Posterior cingulate gyrus (tissue), 11 donors: Measurements from ENCODE around the gene SHISA9.

Experiments used
- DNase-seq, 10 donors: peaks; one replicate each; pipeline versions ENCODE4 v3.0.0 to v3.0.0-alpha.2; 2020 to 2021; ENCODE audit warnings: mixed read lengths in 3 of 10
- intact Hi-C: fragments of 100-400 bp; cut with DNase I; formaldehyde crosslinking; loops from one replicate; pipeline ENCODE4 v1.15.1; 2023

The SHISA9 gene

DNA sequence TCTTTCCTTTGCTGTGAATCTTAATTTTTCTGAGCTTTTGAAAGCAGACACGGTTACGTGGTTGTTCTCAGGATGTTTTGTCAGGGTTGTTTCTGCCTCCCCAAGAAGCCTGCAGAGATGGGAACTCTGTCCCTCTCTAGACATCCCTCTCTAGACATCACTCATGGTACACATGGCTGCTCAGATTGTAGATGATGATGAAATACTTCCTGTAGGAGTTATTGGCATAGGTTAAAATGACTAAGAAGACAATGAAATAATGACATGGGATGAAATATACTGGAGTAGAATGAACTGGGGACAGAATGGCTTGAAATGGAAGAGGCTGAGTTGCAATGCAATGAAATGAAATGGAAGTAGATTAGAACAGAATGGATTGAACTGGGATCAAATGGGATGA, 253.4 kb downstream of the SHISA9 start:
- no peak for DNase-seq
- intact Hi-C loops: no loop called here

DNA sequence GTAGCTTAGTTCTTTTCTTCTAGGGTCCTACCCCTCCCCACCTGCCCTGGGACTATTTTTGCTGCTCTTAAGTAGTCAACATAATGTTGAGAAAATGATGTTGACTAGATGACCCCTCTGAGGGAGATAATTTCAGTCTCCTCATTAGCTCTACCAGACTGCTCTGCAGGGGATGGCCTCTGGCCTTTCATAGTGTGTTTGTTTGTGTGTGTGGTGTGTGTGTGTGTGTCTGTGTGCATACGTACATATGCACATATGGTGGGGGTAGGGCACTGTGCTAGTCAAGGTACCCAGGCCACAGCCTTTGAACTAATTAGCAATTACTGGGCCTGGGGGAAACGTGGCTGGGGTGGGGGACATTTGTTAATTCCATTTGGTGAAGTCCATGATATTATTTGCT, 254.0 kb downstream of the SHISA9 start:
- DNase-seq: no peak

DNA sequence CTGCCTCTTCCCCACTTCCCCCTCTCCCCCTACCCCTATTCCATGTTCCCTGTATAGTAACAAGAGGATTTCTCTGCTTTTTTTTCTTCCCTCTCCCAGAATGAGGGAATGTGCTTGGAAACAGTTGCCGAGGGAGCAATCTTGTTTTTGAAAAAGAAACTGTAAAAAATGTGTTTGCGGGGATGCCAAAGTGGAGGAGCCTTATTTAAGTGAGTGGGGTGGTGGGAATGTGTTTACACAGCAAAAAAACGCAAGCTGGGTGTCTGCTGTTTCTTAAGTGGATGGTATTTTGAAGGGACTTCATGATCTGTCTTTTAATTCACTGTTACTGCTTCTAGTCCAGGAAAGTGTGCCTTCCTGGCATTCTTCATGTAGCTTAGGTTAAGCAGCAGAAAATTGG, 254.4 kb downstream of the SHISA9 start:
- no peak for DNase-seq
- intact Hi-C loops: no loop called here

More for the DNA sequence above, 254.0 kb downstream of the SHISA9 start:
- intact Hi-C loops: no loop called here

DNA sequence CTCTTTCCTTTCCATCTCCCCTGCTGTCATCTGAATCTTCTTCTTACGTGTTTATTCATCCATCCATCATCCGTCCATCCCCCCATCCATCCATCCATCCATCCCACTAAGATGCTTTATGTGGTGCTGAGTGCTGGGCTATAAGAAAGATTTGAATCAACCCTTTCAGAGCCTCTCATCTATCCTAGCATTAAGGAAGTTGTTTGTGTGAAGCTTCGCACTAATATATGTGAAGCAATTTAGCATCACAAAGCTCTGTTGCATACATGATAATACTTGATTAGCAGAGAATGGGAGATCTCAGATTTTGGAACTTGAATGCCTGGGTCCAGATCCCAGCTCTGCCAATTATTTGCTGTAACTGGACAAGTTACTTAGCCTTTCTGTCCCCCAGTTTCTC, 255.7 kb downstream of the SHISA9 start:
- intact Hi-C loops: no loop called here

DNA sequence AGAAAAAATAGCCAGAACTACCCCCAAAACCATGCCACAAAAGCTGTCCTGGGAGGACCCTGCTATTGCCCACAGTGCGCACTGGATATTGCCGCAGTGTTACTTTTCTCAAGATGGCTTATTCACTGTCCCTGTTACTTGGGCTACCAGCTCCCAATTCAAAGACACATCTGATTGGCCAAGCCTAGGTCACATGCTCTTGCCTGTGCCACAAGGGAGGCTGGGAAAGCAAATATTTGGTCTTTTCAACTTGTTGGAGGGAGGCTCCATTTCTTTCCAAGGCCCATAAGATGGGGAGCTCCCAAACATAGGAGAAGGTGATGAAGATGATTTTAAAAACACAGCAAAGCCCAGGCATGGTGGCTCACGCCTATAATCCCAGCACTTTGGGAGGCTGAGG, 257.0 kb downstream of the SHISA9 start:
- intact Hi-C loops: no loop called here

More for the DNA sequence above, 255.7 kb downstream of the SHISA9 start:
- no peak for DNase-seq

DNA sequence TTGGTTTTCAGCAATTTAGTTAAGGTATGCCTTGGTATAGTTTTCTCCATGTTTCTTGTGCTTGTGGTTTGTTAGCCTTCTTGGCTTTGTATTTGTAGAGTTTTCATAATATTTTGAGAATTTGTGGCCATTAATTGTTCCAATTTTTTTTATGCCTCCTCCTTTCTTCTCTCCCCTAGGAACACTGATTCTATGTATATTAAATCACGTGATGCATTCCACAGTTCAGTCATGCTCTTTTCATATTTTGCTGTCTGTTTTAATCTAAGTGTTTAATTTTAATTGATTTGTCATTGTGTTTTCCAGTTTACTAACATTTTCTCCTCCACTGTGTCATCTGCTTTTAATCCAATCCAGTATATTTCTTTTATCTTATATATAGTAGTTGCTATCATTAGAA, 263.6 kb downstream of the SHISA9 start:
- DNase-seq: no peak
- intact Hi-C loops: no loop called here

More for the DNA sequence above, 257.0 kb downstream of the SHISA9 start:
- DNase-seq: no peak

DNA sequence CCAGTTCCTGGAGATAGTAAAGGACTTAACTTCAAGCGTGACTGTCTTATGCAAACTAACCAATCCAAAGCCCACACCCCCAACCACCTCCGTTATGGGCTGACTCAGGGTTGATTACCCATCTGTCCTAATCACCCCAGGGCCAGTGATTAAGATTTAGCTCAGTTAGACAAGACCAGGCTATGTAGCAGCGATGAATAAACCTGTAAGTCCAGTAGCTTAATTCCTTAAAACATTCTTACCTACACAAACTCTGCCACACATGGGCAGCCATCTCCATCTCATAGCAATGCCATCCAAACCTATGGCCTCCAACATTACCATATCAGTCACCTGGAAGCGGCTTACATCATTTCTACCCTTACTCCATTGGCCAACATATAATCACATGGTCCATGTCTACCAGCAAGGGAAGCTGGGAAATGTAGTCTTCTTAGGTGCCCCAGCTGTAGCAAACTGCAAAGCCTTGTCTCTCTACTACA, 266.7 kb downstream of the SHISA9 start:
- intact Hi-C loops: no loop called here
- no peak for DNase-seq

DNA sequence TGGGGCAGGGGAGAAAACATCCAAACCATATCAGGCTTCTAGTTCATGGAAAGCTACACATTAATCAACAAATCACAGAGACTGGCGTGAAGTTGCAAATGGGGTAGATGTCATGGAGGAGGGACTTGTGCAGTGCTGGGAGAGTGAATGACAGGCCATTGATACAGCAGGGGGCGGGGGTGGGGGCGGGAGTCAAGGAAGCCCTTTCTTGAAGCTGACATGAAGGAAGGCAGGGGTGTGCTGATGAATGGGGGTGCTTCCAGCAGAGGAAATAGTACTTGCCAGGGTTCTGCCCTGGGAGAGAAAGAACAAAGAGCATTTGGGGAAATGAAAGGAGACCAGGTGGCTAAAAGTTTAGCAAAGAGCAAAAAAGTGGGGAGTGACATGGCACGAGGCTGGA, 269.9 kb downstream of the SHISA9 start:
- no peak for DNase-seq
- intact Hi-C loops: no loop called here

DNA sequence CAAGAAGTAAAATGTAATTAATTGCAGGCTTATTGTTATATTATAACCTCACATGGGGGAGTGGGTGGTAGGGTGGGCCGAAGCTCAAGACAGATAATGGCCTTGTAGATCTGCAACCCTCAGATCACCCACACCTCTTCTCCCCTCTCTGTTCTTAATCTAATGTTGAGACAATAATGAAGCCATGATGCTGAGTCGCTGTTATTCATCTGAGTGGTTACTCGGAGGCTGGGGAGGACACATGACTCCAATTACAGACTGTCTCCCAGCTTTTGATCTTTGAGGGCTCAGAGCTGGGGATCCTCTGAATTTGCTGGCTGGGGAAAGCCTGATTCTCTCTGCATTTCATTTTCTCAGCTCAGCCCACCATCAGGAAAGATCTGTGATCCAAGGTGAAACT, 275.3 kb downstream of the SHISA9 start:
- intact Hi-C loops: no loop called here
- DNase-seq: no peak

DNA sequence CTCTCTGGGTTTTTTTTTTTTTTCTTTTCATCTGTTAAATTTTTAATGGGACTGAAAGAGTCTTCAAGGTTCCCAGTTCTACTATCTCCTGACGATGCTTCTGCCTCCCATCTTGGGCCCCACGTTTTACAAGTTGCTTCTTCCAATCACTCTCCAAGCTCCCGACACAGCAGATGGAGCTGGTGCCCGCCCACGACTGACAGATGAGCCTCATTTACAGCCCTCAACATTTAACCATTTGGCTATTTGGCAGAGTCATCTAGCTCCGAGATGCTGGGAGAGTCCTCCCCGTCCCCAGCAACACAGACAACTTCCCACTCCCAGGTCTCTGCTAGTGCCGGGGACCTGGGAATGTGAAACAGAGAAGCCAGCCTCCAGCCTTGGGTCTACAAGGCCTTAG, 276.9 kb downstream of the SHISA9 start:
- intact Hi-C loops: no loop called here
- DNase-seq: peak in 8 of 10 donors; percentile 48 to 94 (median 68)

DNA sequence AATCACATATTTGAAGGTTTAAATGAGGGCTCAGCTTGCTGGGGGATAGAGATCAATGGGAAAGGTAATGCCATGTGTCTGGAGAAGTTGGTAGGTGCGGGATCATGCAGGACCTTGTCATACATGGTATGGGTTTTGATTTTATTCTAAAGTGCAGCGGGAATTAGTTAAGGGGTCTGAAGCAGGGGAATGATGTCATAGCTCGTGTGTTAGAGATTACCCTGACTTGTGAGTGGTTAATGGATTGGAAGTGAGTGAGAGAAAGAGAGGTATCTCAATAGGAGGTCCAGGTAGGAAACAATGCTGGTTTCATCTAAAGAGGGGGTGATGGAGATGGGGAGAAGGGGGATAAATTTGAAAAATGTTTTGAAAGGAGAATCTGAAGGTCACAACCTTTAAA, 280.0 kb downstream of the SHISA9 start:
- intact Hi-C loops: no loop called here
- DNase-seq: no peak

DNA sequence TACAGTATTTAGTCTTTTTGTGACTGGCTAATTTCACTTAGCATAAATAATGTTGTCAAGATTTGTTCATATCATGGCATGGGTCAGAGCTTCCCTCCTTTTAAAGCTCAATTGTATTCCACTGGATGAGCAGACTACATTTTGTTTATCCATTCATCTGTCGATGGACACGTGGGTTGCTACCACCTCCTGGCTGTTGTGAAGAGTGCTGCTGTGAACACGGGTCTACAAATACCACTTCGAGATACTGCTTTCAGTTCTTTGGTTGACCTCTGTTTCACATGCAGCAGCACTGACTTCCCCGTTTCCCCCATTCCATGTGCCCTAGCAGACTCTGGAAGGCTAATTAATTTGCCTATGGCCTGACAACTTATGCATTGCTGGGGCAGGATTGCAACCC, 285.4 kb downstream of the SHISA9 start:
- DNase-seq: no peak

DNA sequence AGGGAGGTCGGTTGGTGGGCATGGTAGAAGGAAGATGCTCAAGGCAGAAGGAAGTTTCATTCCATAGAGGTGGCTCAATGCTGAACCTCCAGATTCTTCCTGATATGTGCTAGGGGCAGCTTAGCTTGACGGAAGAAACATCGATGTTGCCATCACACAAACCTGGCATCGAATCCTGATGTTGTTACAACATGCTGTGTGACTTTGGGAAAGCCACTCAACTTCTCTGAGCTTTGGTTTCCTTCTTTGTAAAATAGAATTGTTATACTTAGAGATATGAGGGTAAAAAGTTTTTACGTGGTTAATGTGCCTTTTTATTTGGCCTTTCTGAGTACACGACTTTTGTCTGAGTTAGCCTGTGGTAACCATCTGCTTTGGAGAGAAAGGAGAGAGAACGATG, 287.9 kb downstream of the SHISA9 start:
- intact Hi-C loops: no loop called here
- no peak for DNase-seq

More for the DNA sequence above, 285.4 kb downstream of the SHISA9 start:
- intact Hi-C loops: no loop called here

DNA sequence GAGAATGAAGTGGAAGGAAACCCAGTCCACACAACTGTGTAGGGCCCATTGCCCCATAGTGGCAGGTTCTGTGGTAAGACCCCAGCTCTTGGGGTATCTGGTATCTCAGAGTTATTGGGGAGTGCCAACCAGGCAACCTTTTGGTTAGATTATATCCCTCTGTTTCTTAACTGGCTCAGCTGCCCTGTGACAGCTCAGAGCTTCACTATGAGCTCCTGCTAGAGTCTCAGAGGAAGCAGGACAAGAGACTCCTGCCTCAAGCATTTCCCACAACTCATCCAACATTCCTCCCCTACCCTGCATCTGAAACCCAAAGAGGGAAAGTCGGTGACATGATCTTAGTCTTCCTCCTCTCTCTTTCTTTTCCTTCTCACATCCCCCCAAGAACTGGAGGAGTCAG, 292.3 kb downstream of the SHISA9 start:
- no peak for DNase-seq
- intact Hi-C loops: no loop called here

DNA sequence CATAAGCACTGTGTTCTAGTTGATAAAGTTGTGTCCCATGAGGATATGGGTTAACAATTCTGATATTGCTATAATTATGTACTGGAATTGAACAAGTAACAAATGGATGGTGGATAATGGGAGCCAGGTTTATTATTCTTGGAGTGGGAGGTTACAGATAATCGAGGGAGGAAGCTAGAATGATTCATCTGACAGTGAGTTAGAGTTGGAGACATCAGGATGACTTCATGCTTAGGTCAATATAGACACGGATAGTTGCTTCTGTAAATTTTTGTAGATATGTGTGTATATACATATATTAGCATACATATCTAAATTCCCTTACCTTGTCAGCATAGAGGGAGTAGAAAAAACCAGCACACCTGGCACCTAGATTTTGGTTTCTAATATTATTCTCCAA, 293.4 kb downstream of the SHISA9 start:
- no peak for DNase-seq
- intact Hi-C loops: no loop called here

DNA sequence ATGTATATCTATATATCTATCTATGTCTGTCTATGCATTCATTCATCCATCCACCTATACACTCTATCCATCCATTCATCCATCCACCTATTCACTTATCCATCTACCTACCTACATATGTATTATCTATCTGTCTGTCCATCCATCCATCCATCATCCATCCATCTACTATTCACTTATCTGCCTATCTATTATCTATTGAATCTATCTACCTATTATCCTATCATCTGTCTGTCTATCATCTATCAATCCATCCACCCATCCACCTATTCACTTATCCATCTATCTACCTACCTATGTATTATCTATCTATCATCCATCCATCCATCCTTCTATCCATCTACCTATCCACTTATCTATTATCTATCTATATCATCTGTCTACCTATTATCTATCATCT, 302.3 kb downstream of the SHISA9 start:
- intact Hi-C loops: no loop called here
- DNase-seq: no peak

DNA sequence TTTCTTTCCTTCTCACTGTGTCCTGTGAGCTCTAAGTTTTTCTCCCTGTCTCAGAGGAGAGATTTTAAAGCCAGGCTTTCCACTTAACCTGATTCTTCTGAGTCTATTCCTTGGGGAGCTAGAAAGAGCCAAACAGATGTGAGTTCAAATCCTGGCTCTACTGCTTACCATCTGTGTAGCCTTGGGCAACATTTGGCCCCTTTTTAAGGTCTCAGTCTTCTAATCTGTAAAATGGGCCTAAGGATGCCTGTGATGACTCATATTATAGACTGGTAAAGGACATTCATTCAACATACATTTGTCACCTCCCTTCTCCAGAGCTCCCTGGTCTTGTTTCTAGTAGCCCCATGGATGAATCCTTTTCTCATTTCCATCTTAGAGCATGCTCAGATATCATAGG, 304.0 kb downstream of the SHISA9 start:
- intact Hi-C loops: no loop called here
- DNase-seq: no peak

DNA sequence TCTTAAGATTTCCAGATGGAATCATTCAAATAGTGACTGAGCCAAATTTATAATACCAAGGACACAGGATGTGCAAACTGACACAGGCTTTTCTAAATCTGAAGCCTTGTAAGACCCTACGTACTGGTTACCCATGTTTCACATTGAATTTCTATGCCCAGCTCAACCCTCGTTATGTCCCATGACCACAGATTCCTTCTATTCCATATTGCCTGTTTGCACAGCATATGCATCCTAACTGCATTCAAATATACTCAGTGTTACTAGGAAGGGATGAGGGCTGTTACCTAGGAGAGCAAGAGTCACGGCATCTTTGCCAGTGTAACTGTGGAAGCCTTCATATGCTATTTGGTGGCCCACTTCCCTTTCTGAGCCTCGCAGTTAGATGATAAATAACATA, 305.2 kb downstream of the SHISA9 start:
- intact Hi-C loops: no loop called here
- no peak for DNase-seq

DNA sequence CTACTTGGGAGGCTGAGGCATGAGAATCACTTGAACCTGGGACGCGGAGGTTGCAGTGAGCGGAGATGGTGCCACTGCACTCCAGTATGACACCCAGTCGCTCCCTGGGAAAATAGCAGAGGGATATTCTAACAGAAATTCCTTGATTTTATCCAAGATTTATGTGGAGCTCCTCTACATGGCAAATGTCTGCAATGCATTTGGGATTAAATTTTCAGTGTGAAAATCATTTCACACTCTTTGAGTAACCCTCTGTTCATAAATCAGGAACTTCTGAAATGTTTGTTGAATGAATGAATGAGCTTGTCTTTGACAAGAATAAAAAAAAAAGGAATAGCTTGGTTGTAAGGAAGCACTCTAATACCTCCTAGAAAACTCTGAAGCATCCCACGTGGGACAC, 305.8 kb downstream of the SHISA9 start:
- no peak for DNase-seq
- intact Hi-C loops: no loop called here

DNA sequence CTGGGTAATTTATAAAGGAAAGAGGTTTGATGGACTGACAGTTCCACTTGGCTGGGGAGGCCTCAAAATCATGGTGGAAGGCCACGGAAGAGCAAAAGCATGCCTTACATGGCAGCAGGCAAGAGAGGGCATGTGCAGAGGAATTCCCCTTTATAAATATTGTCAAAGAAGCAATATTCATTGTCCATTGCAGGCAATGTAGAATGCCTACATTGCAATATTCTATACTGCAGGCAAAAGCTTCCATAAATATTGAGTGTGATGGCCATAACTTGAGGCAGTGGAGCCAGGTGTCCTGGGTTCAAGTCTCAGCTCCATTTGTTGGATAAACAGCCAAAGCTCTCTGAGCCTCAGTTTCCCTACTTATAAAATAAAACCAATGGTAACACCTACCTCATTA, 322.3 kb downstream of the SHISA9 start:
- intact Hi-C loops: no loop called here

DNA sequence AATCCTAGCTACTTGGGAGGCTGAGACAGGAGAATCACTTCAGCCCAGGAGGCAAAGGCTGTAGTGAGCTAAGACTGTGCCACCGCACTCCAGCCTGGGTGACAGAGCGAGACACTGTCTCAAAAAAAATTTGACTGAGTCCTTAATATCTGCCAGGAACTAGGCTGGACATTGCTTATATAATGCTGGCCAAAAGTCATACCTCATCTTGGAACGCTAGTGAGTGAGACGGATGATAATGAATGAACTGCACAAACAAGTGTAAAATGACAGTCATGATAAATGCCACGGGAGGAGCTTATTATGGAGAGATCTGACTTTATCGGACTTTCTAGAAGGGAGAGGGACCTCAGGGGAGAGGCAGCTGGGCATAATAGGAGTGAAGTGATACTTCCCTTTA, 327.6 kb downstream of the SHISA9 start:
- DNase-seq: no peak
- intact Hi-C loops: no loop called here

More for the DNA sequence above, 322.3 kb downstream of the SHISA9 start:
- DNase-seq: no peak

DNA sequence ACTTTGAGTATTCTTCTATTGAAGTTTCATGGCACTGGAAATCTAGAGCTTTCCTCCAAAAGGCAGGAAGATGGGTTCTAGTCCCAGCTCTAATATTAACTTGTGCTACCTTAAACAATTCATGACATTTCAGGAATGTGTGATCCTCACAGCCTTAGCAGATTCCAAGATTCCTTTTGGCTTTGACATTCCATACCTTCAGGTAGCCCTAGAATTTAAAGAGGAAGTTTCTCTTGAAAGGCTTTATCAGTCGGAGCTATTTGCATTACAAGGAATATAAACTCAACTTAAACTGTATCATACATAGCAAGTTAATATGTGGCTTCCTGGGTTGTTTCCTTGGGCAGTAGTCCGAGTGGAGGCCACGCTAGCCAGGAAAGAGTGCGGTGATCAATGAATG, 330.0 kb downstream of the SHISA9 start:
- intact Hi-C loops: no loop called here
- no peak for DNase-seq

DNA sequence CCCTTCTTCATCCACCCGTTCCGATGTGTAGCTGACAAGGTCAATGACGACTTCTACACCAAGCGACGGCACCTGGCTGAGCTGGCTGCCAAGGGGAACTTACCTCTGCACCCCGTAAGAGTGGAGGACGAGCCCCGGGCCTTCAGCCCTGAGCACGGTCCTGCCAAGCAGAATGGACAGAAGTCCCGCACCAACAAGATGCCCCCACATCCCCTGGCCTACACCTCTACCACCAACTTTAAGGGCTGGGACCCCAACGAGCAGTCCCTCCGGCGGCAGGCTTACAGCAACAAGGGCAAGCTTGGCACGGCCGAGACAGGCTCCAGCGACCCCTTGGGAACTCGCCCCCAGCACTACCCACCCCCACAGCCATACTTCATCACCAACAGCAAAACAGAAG, 333.6 kb downstream of the SHISA9 start:
- intact Hi-C loops: no loop called here
- peak in 1 of 10 donors; percentile 66 for DNase-seq
